HG02981 (cell line): ENCODE results near the gene CEP112.

ENCODE experiments used
- ATAC-seq: cut with Tn5 transposase; IDR thresholded peaks from one replicate; pipeline ENCODE4 v1.9.1; 2021; ENCODE audit warnings: mild to moderate bottlenecking, moderate library complexity; ENCODE audit not compliant: unreplicated experiment

The CEP112 gene

GRCh38 chr17:65896889-65897288 is 295.0 kb downstream of the CEP112 start:
- ATAC-seq = no peak

GRCh38 chr17:65895969-65896368 is 296.0 kb downstream of the CEP112 start:
- ATAC-seq = no peak

GRCh38 chr17:65893692-65894279 is 298.1 kb downstream of the CEP112 start:
- no peak for ATAC-seq

- peak; percentile 60 for ATAC-seq
Measured at GRCh38 chr17:65892912-65893377, 299.0 kb downstream of the CEP112 start.

GRCh38 chr17:65891231-65891735 is 300.6 kb downstream of the CEP112 start:
- ATAC-seq = no peak

GRCh38 chr17:65888649-65889048 is 303.3 kb downstream of the CEP112 start:
- ATAC-seq = no peak

- no peak for ATAC-seq
Measured at GRCh38 chr17:65886315-65887245, 305.4 kb downstream of the CEP112 start.

GRCh38 chr17:65885541-65886312 is 306.2 kb downstream of the CEP112 start:
- no peak for ATAC-seq

- no peak for ATAC-seq
Measured at GRCh38 chr17:65876985-65877384, 314.9 kb downstream of the CEP112 start.

- no peak for ATAC-seq
Measured at GRCh38 chr17:65868881-65869280, 323.1 kb downstream of the CEP112 start.

GRCh38 chr17:65867014-65867413 is 324.9 kb downstream of the CEP112 start:
- no peak for ATAC-seq

- ATAC-seq = no peak
Measured at GRCh38 chr17:65865715-65866425, 326.1 kb downstream of the CEP112 start.

- no peak for ATAC-seq
Measured at GRCh38 chr17:65864394-65864793, 327.5 kb downstream of the CEP112 start.

- no peak for ATAC-seq
Measured at GRCh38 chr17:65857718-65858117, 334.2 kb downstream of the CEP112 start.

- no peak for ATAC-seq
Measured at GRCh38 chr17:65856865-65857264, 335.1 kb downstream of the CEP112 start.

GRCh38 chr17:65855675-65856074 is 336.3 kb downstream of the CEP112 start:
- no peak for ATAC-seq

GRCh38 chr17:65855245-65855644 is 336.7 kb downstream of the CEP112 start:
- ATAC-seq = no peak

- no peak for ATAC-seq
Measured at GRCh38 chr17:65853816-65854215, 338.1 kb downstream of the CEP112 start.

GRCh38 chr17:65852911-65853310 is 339.0 kb downstream of the CEP112 start:
- ATAC-seq = no peak

GRCh38 chr17:65851965-65852736 is 339.8 kb downstream of the CEP112 start:
- ATAC-seq = no peak
